Endometrial microvascular endothelial cells (primary cell): Measurements from ENCODE around the gene AP3D1. TPM values are rescaled to one million over a fixed set of nuclear protein-coding genes. Genes with fewer than 3 reads are reported as not detected.

ENCODE experiments used
- in situ Hi-C: cut with HindIII; loops from 2 replicates; pipeline ENCODE4 v1.10.0; 2017; ENCODE audit warnings: low sequenced_read_pairs, low pct_unique_long_range_greater_than_20kb; ENCODE audit errors: inconsistent ontology term
- total RNA-seq: library from RNA; depleted of rRNA; stranded (reverse); fragments of >200 nt; gene quantifications from one replicate; pipeline ENCODE4 v1.2.3, GENCODE V29; 2015; ENCODE audit errors: inconsistent ontology term

Gene AP3D1
- total RNA-seq, 1 donor from 2014 or later, result 103 TPM

DNA sequence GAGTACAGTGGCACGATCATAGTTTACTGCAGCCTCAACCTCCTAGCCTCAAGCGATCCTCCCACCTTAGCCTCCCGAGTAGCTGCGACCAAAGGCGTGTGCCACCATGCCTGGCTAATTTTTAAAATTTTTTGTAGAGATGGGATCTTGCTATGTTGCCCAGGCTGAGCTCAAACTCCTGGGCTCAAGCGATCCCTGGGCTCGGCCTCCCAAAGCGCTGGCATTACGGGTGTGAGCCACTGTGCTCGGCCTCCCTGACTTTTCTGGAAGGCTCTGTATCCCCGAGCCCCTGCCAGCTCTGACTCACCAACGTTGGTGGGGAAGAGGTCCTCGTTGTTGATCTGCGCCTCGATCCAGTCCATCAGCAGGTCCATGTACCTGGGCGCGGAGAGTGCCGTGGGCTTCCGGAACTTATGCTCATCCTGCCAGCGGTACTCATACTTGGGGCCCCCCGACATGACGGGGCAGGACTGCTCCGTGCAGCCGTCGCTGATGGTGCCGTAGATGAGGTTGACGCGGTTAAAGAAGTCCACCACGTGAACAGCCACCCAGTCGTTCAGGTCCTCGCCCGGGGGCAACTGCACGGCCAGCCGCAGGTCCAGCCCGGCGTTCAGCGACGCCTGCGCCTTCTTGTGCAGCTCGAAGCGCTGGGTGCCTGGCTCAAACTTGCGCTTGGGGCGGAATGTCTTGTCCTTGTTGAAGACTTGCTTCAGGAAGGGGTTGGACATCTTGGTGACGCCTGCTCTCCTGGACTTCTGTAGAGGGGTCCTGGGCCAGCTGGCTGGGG, 73.3 kb downstream of the AP3D1 start:
- in situ Hi-C loops, result no loop called here

DNA sequence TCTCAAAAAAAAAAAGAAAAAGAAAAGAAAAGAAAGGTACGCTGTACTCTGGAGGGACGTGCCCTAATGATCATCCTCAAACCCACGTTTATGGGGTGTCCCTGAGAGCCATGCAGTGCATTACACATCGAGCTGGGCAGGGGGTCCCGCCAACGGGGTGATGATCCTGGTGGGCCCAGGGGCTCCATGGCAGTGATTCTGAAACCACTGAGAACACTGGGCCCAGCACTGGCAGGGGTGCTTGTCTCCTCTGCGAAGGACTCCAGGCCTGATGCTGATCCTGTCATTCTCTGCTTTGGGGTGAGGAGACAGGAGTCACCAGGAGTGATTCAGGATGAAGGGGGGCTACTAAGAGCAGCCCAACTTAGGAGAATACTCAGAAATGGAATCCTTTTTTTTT, 74.0 kb downstream of the AP3D1 start:
- in situ Hi-C loops, result no loop called here

DNA sequence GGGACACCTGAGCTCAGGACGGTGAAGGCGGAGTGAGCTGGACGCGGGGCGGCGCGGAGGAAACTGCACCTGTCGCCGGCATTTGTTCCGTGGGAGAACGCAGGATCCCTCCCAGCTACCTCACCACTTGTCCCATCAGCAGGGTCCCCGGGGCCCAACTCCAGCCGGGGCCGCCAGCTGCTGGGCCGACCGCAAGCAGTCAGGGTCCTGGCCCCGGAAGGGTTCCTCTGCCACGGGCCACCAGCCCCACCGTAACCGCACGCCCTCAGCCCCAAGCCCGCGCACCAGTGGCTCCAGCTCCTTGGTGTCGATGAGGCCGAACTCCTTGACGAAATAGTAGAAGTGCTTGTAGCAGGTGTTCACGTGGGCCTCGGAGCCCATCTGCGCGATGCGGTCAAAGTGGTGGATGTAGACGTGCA, 74.8 kb downstream of the AP3D1 start:
- in situ Hi-C loops, result no loop called here

- in situ Hi-C loops, result no loop called here
Measured at GRCh38 chr19:2072757-2073551, 78.4 kb downstream of the AP3D1 start.

GRCh38 chr19:2070986-2071673, 80.2 kb downstream of the AP3D1 start:
- in situ Hi-C loops, result no loop called here

GRCh38 chr19:2070436-2070827, 80.9 kb downstream of the AP3D1 start:
- in situ Hi-C loops, result no loop called here

GRCh38 chr19:2064788-2065524, 86.4 kb downstream of the AP3D1 start:
- in situ Hi-C loops, result no loop called here

DNA sequence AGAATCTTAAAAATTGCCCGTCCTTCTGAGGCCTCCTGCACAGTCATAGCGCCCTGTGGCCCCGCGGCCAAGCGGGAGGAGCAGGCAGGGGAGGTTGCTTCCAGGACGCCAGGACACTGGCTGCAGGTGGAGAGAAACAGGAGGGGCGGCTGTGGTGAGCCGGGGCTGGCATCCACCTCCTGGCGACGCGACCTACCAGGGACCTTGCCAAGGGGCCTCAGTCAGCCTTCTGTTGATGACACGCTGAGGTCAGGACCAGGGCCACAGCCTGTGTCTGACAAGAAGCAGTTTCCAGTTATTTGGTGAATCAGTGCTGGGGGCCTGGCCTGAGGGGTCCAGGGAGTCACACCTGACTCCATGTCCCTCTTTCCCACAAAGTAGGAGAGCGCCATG, 87.0 kb downstream of the AP3D1 start:
- in situ Hi-C loops, result no loop called here

GRCh38 chr19:2063824-2064223, 87.5 kb downstream of the AP3D1 start:
- in situ Hi-C loops, result no loop called here

DNA sequence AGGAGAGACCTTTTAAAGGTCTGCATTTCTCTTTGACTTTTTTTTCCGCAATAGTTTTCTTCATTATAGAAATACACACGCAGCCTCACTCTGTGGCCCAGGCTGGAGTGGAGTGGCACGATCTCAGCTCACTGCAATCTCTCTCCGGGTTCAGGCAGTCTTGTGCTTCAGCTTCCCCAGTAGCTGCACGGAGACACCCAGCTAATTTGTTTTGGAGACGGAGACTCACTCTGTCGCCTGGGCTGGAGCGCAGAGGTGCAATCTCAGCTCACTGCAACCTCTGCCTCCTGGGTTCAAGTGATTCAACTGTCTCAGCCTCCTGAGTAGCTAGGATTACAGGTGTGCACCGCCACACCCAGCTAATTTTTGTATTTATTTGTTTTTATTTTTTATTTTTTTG, 88.6 kb downstream of the AP3D1 start:
- in situ Hi-C loops, result no loop called here

DNA sequence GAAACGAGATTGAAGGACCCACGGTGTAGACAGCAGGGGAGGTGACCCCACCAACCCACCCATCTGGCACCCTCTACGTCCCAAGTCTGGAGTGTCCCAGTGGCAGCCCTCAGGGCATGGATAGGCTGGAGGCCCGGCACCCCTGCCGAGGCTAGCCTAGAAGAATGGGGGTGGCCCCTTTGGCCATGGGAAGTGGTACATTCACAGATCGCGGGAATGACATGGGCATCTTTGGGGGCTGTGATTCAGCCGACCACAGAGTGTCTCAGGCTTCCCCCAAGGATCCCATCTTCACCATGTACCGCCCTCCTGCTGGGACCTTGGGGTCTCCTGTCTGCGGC, 89.0 kb downstream of the AP3D1 start:
- in situ Hi-C loops, result no loop called here

DNA sequence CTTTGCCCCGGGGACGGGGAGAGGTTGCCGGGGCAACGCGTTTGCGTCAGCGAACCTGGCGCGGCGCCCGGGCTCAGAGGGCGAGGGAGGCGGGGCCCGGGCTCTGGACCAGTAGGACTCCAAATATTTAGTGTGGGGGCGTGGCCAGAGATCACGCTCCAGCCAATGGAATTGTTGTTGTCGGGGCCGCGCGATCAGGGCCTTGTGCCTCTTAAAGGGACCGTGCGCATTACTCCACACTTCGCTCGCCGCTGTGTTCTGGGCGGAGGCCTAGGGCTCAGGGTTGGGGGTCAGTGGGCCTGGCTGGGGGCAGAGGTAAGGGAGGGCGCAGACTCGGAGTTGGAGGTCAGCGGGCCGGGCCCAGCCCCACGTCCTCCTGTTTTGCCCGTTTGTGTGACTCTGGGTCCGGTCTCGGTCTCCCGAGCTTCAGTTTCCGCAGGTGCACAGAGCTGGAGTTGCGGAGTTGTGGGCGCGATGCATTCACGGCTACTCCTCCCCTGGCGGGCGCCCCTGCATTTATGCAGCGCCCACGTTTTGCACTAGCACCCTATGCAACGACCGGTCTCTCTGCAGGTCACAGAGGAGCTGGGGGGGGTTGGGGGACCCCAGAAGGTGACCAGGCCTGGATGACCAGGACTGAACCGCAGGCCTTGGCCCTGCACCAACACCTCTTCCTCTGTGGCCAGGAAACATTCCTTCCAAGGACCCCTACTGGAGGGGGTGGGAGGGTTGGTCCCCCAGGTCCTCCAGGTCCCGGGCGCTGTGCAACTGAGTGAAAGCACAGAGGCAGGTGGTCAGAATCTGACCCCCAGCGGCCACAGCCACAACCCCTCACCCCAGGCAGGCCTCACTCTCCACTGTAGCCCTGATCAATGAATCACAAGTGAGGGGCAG, 89.6 kb downstream of the AP3D1 start:
- in situ Hi-C loops, result no loop called here

- in situ Hi-C loops, result no loop called here
Measured at GRCh38 chr19:2060884-2061494, 90.4 kb downstream of the AP3D1 start.

- in situ Hi-C loops, result no loop called here
Measured at GRCh38 chr19:2059422-2060201, 91.8 kb downstream of the AP3D1 start.

- in situ Hi-C loops, result no loop called here
Measured at GRCh38 chr19:2058570-2059421, 92.6 kb downstream of the AP3D1 start.
